H7 (cell line): ENCODE measurements around the gene GSG1L. TPM values are rescaled to one million over a fixed set of nuclear protein-coding genes. Genes with fewer than 3 reads are reported as not detected.

Source experiments
- DNase-seq: peaks from one replicate; pipeline ENCODE4 v3.0.0; 2012
- H3K27me3 ChIP-seq: 2 replicates; pipeline ENCODE4 v1.6.0; 2011; ENCODE audit warnings: mild to moderate bottlenecking, low read length; ENCODE audit not compliant: control insufficient read depth, insufficient read depth
- H3K36me3 ChIP-seq: replicated peaks from 2 replicates; pipeline ENCODE4 v1.5.1; 2011; ENCODE audit warnings: low read length; ENCODE audit not compliant: control insufficient read depth, insufficient read depth
- H3K4me3 ChIP-seq: 2 replicates; pipeline ENCODE4 v1.5.1; 2011; ENCODE audit warnings: low read depth, mild to moderate bottlenecking, control low read depth, low read length, moderate library complexity; ENCODE audit not compliant: insufficient read depth
- total RNA-seq: library from RNA; depleted of rRNA; stranded (reverse); fragments of >200 nt; shearing (Covaris generic); gene quantifications from 2 replicates; pipeline ENCODE4 v1.2.3, GENCODE V29; 2014

The GSG1L gene
- total RNA-seq, 1 experiment from 2014 or later, result not detected

DNA sequence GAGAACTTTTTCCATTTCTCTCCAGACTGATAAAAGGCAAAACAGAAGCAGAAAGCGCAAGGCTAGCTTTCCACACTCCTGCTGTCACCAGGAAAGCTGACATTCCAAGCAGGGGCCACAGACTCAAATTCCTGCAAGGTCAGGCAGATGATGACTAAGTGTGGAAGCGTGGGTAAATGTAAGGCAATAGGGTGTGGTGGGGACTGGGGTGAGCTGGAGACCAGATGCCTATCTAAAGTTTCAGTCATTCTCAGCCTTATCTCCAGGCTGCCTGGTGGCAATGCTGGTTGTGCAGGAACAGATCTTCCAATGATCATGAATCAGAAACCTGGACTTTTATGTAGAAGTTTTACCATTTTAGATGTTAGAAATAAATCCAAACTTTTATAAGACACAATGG is 224.1 kb downstream of the GSG1L start:
- DNase-seq, result no peak
- no peaks in the 10 kb centered on the region for H3K36me3 ChIP-seq

DNA sequence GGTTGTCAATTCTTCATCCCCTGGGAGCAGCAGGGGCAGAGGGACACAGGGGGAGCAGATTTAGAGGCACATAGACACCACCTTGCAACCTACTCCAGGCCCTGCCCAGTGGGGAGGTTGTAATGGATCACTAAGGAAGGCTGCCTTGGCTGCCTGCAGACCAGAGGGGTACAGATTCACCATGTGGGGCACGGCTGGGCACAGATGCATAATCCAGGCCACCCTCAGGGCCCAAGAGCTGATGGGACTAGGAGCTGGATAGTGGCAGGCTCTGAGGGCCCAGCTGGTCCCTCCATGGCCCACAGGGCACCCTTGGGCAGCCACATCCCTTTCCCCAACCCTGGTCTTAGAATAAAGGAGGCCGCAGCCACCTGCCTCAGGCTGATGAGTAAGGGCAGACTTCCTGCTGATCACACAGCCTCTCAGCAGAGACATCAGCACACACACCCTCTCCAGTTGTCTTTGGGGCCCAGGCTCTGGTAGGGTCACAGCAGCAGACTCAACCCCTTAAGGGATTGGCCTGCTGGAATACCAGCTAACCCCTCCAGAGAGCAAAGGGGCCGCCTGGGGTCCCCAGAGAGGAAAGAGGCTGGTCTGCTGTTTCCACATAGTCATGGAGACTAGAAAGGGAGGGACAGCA is 224.9 kb downstream of the GSG1L start:
- Histone ChIP-seq H3K4me3 (no peak overlapping the region), H3K36me3 (no peaks in the 10 kb centered on the region), H3K27me3 (no peaks in the 10 kb centered on the region)
- DNase-seq, result no peak

More for the DNA sequence above, 224.1 kb downstream of the GSG1L start:
- no peak overlapping the region for H3K4me3 ChIP-seq
- no peaks in the 10 kb centered on the region for H3K27me3 ChIP-seq

GRCh38 chr16:27829975-27830374 is 233.5 kb downstream of the GSG1L start:
- Histone ChIP-seq H3K36me3 (no peaks in the 10 kb centered on the region), H3K27me3 (no peaks in the 10 kb centered on the region), H3K4me3 (no peak overlapping the region)
- DNase-seq, result no peak

- no peak for DNase-seq
- Histone ChIP-seq H3K27me3 (no peaks in the 10 kb centered on the region), H3K4me3 (no peak overlapping the region), H3K36me3 (no peaks in the 10 kb centered on the region)
Observed at GRCh38 chr16:27828671-27829070, 234.8 kb downstream of the GSG1L start.

DNA sequence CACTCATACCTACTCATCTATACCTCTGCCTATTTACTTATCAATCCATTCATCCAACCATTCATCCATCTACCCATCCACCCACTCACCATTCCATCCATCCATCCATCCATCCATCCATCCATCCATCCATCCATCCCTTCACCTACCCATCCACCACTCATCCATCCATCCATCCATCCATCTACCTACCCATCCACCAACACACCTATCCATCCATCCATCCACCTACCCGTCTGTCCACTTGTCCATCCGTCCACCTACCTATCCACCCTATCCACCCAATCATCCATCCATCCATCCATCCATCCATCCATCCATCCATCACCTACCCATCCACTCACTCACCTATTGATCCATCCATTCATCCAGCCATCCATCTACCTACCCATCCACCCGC is 235.7 kb downstream of the GSG1L start:
- Histone ChIP-seq H3K27me3 (no peaks in the 10 kb centered on the region), H3K36me3 (no peaks in the 10 kb centered on the region), H3K4me3 (no peak overlapping the region)
- DNase-seq, result no peak

GRCh38 chr16:27826893-27827289 is 236.6 kb downstream of the GSG1L start:
- Histone ChIP-seq H3K27me3 (no peaks in the 10 kb centered on the region), H3K36me3 (no peaks in the 10 kb centered on the region), H3K4me3 (no peak overlapping the region)
- DNase-seq, result no peak

DNA sequence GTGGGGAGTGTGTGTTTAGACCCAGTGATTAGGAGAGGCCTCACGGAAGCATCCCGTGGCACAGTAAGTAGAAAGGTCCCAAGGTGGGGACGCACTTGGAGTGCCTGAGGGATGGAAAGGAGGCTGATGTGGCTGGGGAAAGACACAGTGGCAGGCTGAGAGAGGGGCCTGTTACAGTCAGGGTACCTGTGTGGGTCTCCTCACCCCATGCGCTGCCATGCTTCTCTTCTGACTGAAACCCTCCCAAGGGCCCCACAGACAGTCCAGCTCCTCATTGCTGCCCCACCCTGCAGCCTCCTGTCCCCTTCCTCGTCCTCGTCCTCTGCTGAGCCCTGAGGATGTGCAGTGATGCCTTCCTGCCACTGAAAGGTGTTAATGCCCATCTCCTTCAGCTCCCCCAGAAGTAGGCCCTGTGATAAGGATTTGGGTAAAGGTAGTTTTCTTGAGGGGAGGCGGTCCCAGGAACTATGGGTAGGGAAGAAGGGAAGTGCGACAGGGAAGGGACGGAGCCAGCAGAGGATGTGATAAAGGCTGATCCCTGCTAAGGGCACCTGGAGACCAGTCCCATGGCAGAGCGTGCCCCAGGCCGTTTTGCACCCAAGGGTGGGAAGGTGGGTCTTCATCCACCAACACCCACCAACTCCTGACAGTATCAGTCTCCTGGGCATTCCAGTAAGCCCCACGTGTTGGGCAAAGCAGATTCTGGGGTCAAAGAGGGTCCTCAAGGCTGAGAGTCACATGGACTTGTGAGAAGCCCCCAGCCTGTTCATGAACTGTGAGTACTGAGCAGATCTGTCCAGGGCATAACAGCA is 237.2 kb downstream of the GSG1L start:
- no peak for DNase-seq
- Histone ChIP-seq H3K27me3 (no peaks in the 10 kb centered on the region), H3K4me3 (no peak overlapping the region), H3K36me3 (no peaks in the 10 kb centered on the region)

DNA sequence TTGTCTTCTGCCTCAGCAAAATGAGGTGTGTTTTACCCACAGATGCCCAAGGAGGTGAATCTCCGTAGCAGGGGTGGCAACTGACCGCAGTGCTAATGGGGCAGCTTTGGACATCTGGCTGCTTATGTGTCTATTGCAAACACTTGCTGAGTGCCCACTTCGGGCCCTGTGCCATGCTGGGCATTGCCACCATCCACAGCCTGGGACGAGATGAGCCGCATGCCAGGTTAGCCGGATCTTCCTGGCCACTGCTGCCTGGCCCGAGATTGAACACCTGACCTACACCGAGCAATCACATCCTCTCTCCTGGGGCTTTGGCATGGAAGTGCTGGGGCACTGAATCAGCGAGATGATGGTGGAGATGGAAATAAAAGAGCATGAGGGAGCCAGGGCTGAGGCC is 238.7 kb downstream of the GSG1L start:
- Histone ChIP-seq H3K36me3 (no peaks in the 10 kb centered on the region), H3K27me3 (no peaks in the 10 kb centered on the region), H3K4me3 (no peak overlapping the region)
- no peak for DNase-seq

GRCh38 chr16:27824006-27824405 is 239.5 kb downstream of the GSG1L start:
- no peak overlapping the region for H3K4me3 ChIP-seq
- DNase-seq, result no peak
- H3K27me3 ChIP-seq, result no peaks in the 10 kb centered on the region
- H3K36me3 ChIP-seq, result no peaks in the 10 kb centered on the region

DNA sequence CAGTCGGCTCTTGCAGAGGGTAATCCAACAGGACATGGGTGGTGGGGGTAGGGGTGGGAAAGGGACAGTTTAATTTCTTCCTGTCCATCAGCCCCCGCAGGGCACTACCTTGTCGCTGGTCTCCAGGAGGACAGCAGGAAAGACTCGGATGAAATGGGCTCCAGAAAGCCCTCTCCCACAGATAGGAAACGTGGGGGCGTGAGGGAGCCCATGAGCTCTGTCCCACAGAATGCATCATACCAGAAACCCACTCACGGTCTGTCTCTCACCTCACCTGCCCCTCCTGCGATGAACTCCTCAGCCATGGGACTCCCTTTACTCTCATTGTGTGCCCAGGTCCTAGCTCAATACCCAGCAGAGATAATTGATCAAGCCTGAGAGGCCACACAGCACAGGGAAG is 240.1 kb downstream of the GSG1L start:
- H3K27me3 ChIP-seq, result no peaks in the 10 kb centered on the region
- no peak for DNase-seq
- no peaks in the 10 kb centered on the region for H3K36me3 ChIP-seq
- no peak overlapping the region for H3K4me3 ChIP-seq

GRCh38 chr16:27822996-27823395 is 240.5 kb downstream of the GSG1L start:
- no peaks in the 10 kb centered on the region for H3K27me3 ChIP-seq
- DNase-seq, result no peak
- H3K4me3 ChIP-seq, result no peak overlapping the region
- no peaks in the 10 kb centered on the region for H3K36me3 ChIP-seq

DNA sequence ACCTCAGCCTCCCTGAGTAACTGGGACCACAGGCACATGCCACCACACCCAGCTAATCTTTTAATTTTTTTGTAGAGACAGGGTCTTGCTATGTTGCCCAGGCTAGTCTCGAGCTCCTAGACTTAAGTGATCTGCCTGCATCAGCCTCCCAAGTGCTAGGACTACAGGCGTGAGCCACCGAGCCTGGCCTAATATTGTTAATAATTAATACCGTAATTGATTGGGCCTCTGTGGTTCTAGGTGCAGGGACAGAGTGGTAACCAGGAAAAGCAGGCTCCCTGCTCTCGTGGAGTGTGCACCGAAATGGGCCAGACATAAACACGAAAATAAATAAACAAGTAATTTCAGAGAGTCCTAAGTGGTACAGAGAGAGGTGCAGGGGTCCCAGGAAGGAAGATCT is 241.0 kb downstream of the GSG1L start:
- Histone ChIP-seq H3K4me3 (no peak overlapping the region), H3K36me3 (no peaks in the 10 kb centered on the region), H3K27me3 (no peaks in the 10 kb centered on the region)
- no peak for DNase-seq

- DNase-seq, result no peak
- Histone ChIP-seq H3K36me3 (no peaks in the 10 kb centered on the region), H3K4me3 (no peak overlapping the region), H3K27me3 (no peaks in the 10 kb centered on the region)
Observed at GRCh38 chr16:27820646-27821345, 242.7 kb downstream of the GSG1L start.

DNA sequence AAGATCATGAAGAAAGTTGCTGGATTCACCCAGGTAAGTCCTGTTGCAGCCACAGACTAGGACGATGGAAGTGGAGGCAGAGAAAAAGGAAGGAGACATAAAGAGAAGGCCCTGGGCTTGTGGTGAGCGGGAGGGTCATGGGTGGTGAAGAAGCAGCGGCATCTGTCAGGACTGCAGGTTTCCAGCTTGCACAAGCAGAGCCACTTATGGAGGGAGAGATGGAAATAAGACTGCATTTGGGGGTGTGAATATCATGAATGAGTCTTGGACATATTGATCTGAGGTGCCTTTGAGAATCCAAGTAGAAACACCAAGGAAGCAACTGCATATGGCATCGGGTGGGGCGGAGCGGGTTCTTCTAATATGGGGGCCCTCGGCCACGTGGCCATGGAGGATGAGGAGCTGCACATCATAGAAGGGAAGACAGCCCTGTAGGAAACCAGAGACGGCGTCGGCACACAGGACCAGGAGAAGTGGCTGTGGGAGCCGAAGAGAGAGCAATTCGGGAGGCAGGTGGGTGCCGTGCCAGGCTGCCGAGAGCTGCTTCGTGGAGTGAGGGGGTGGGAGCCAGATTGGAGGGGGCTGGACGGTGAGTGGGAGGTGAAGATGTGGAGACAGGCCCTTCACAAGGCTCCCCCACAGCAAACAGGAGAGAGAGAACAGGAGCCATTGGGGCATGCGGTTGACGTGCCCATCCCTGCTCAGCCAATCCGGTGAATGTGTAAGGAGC is 243.5 kb downstream of the GSG1L start:
- Histone ChIP-seq H3K27me3 (no peaks in the 10 kb centered on the region), H3K36me3 (no peaks in the 10 kb centered on the region), H3K4me3 (no peak overlapping the region)
- DNase-seq, result no peak
